WTC11 (cell line): Measurements from ENCODE around the gene RTN4RL1. TPM values are rescaled to one million over a fixed set of nuclear protein-coding genes. Genes with fewer than 3 reads are reported as not detected.

Experiments
- ATAC-seq: fragments of 200-7000 bp; cut with Tn5 transposase; 2 replicates; pipeline ENCODE4 v1.10.0; 2021; ENCODE audit warnings: mild to moderate bottlenecking, moderate library complexity
- CTCF ChIA-PET: fragments of 300-600 bp; sonication (Branson Sonifier 250); formaldehyde crosslinking; loops from one replicate; lab custom pipeline; 2021; ENCODE audit warnings: antibody characterized with exemption; lab: Charles Lee
- POLR2A ChIA-PET: fragments of 350-600 bp; sonication (Branson Sonifier 250); formaldehyde crosslinking; loops from one replicate; lab custom pipeline; 2021; ENCODE audit warnings: antibody characterized with exemption; lab: Charles Lee
- DNase-seq: peaks from one replicate; pipeline ENCODE4 v3.0.0; 2021; ENCODE audit warnings: low spot score
- H3K27ac Mint-ChIP-seq: 2 replicates; pipeline ENCODE4 v1.8.0; 2021; ENCODE audit warnings: mixed read lengths
- H3K27me3 Mint-ChIP-seq: 2 replicates; pipeline ENCODE4 v1.8.0; 2021; ENCODE audit warnings: low read depth, mild to moderate bottlenecking, moderate library complexity, mixed read lengths
- H3K36me3 Mint-ChIP-seq: 2 replicates; pipeline ENCODE4 v1.8.0; 2021; ENCODE audit warnings: mixed read lengths
- H3K4me1 Mint-ChIP-seq: 2 replicates; pipeline ENCODE4 v1.8.0; 2022; ENCODE audit warnings: mixed read lengths
- H3K4me3 Mint-ChIP-seq: 2 replicates; pipeline ENCODE4 v1.8.0; 2021; ENCODE audit warnings: mild to moderate bottlenecking, moderate library complexity, mixed read lengths
- H3K9me3 Mint-ChIP-seq: 2 replicates; pipeline ENCODE4 v1.8.0; 2021; ENCODE audit warnings: mixed read lengths
- NR1H2 ChIP-seq: sonication (generic); formaldehyde crosslinking; IDR thresholded peaks from 2 replicates; pipeline ENCODE4 v1.9.0; 2021; ENCODE audit warnings: mild to moderate bottlenecking, moderate library complexity, missing genetic modification reagents
- PRRX2 ChIP-seq: fragments of 250-450 bp; sonication (Bioruptor Pico); IDR thresholded peaks from 2 replicates; pipeline ENCODE4 v1.8.0; 2021; ENCODE audit warnings: mild to moderate bottlenecking
- RELA ChIP-seq: sonication (generic); formaldehyde crosslinking; IDR thresholded peaks from 2 replicates; pipeline ENCODE4 v1.8.1; 2022; ENCODE audit warnings: missing genetic modification reagents, mild to moderate bottlenecking, borderline replicate concordance
- SMAD4 ChIP-seq: sonication (generic); formaldehyde crosslinking; IDR thresholded peaks from 2 replicates; pipeline ENCODE4 v1.8.0; 2022; ENCODE audit warnings: mild to moderate bottlenecking, missing genetic modification reagents
- ZNF416 ChIP-seq: fragments of 250-450 bp; sonication (Bioruptor Pico); IDR thresholded peaks from 2 replicates; pipeline ENCODE4 v1.9.0; 2021; ENCODE audit warnings: mild to moderate bottlenecking, inconsistent platforms
- total RNA-seq: library from RNA; stranded (reverse); gene quantifications from 3 replicates; pipeline ENCODE4 v1.2.3, GENCODE V29; 2021
- TF ChIP-seq, protein P1 (sequence below): sonication (generic); formaldehyde crosslinking; conservative IDR thresholded peaks from 2 replicates; pipeline ENCODE4 v1.8.1; 2023; ENCODE audit warnings: mild to moderate bottlenecking, low read depth, missing genetic modification reagents, moderate library complexity
- TF ChIP-seq, protein P2 (sequence below): sonication (generic); formaldehyde crosslinking; IDR thresholded peaks from 2 replicates; pipeline ENCODE4 v1.8.1; 2022; ENCODE audit warnings: low read depth, missing genetic modification reagents, borderline replicate concordance
- TF ChIP-seq, protein P3 (sequence below): sonication (generic); formaldehyde crosslinking; IDR thresholded peaks from 2 replicates; pipeline ENCODE4 v1.8.1; 2022; ENCODE audit warnings: mild to moderate bottlenecking, missing genetic modification reagents, moderate library complexity, borderline replicate concordance
- TF ChIP-seq, protein P4 (sequence below): sonication (generic); formaldehyde crosslinking; IDR thresholded peaks from 2 replicates; pipeline ENCODE4 v1.8.0; 2022; ENCODE audit warnings: mild to moderate bottlenecking, missing genetic modification reagents

The RTN4RL1 gene
- total RNA-seq, 1 experiment from 2014 or later: 0.72 TPM

DNA sequence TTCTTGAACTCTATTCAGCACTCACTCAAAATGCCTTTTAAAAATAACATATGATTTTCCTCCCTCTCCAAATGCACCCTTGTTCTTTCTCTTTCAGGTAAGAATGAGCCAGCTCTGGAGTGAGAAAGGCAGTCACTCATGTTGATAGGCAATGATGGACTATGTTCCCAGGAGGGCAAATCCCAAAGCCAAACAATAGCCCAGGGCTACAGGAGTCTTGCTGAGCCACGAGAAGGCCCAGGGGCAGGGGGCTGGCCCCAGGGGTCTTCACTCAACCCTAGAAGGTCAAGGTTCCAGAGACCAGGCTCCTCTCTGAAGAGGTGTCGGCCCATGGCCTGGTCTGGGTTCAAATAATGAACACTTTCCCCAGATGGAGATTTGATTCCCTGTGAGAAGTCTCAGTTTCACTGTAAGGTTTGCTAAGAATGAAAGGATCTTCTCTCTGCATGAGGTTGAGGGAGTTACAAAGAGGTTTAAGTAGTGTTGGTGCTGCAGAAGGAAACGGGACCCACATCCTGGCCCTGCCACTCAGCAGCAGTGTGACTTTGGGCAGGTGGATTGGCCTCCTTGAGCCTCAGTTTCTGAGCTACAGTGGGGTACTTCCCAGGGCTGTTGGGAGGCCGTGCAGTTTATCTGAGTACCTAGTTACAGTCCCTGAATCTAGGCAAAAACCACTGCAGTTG, 49.0 kb downstream of the RTN4RL1 start:
- TF ChIP-seq, protein P1, sequence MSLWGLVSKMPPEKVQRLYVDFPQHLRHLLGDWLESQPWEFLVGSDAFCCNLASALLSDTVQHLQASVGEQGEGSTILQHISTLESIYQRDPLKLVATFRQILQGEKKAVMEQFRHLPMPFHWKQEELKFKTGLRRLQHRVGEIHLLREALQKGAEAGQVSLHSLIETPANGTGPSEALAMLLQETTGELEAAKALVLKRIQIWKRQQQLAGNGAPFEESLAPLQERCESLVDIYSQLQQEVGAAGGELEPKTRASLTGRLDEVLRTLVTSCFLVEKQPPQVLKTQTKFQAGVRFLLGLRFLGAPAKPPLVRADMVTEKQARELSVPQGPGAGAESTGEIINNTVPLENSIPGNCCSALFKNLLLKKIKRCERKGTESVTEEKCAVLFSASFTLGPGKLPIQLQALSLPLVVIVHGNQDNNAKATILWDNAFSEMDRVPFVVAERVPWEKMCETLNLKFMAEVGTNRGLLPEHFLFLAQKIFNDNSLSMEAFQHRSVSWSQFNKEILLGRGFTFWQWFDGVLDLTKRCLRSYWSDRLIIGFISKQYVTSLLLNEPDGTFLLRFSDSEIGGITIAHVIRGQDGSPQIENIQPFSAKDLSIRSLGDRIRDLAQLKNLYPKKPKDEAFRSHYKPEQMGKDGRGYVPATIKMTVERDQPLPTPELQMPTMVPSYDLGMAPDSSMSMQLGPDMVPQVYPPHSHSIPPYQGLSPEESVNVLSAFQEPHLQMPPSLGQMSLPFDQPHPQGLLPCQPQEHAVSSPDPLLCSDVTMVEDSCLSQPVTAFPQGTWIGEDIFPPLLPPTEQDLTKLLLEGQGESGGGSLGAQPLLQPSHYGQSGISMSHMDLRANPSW: no peak
- TF ChIP-seq, protein P2, sequence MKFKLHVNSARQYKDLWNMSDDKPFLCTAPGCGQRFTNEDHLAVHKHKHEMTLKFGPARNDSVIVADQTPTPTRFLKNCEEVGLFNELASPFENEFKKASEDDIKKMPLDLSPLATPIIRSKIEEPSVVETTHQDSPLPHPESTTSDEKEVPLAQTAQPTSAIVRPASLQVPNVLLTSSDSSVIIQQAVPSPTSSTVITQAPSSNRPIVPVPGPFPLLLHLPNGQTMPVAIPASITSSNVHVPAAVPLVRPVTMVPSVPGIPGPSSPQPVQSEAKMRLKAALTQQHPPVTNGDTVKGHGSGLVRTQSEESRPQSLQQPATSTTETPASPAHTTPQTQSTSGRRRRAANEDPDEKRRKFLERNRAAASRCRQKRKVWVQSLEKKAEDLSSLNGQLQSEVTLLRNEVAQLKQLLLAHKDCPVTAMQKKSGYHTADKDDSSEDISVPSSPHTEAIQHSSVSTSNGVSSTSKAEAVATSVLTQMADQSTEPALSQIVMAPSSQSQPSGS: no peak
- Mint-ChIP-seq H3K36me3 (no peaks in the 10 kb centered on the region), H3K27me3 (peaks cover 38% of the 10 kb centered on the region), H3K27ac (no peak overlapping the region), H3K9me3 (no peaks in the 10 kb centered on the region), H3K4me3 (no peak overlapping the region), H3K4me1 (peaks cover 7% of the 10 kb centered on the region)
- ChIA-PET POLR2A (no interaction called here), CTCF (interaction anchor here (0.5 kb wide), 1 partner anchor 16 kb away, joined by 3 read pairs; no protein-coding TSS in a partner anchor)
- DNase-seq (no peak), ATAC-seq (no peak)

DNA sequence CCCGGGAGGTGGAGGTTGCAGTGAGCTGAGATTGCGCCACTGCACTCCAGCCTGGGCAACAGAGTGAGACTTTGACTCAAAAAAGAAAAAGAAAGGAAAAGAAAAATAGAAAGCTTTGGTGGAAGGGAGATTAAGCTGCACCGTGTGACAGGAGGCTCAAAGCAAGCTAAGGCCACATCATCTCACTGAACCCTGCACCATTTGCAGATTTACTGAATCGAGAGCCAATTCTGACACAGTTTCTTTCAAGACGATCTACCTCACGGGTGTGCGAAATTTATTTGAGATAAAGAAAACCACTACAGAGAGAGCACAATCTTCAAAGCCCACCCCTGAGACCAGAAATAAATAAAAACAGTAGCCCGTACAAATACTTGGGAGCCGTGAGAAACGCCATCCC, 49.6 kb downstream of the RTN4RL1 start:
- no peak overlapping the region for H3K27ac Mint-ChIP-seq
- peaks cover 41% of the 10 kb centered on the region for H3K27me3 Mint-ChIP-seq
- ATAC-seq (no peak), DNase-seq (no peak)
- no peaks in the 10 kb centered on the region for H3K36me3 Mint-ChIP-seq
- POLR2A ChIA-PET: no interaction called here
- CTCF ChIA-PET: interaction anchor here (1.8 kb wide), 1 partner anchor 67 kb away, joined by 4 read pairs; no protein-coding TSS in a partner anchor
- TF ChIP-seq ZNF416 (CRISPR knock-in tag) (no peak), RELA (CRISPR knock-in tag) (no peak), SMAD4 (CRISPR knock-in tag) (no peak), NR1H2 (no peak)
- peaks cover 7% of the 10 kb centered on the region for H3K4me1 Mint-ChIP-seq
- no peak overlapping the region for H3K4me3 Mint-ChIP-seq
- no peaks in the 10 kb centered on the region for H3K9me3 Mint-ChIP-seq

DNA sequence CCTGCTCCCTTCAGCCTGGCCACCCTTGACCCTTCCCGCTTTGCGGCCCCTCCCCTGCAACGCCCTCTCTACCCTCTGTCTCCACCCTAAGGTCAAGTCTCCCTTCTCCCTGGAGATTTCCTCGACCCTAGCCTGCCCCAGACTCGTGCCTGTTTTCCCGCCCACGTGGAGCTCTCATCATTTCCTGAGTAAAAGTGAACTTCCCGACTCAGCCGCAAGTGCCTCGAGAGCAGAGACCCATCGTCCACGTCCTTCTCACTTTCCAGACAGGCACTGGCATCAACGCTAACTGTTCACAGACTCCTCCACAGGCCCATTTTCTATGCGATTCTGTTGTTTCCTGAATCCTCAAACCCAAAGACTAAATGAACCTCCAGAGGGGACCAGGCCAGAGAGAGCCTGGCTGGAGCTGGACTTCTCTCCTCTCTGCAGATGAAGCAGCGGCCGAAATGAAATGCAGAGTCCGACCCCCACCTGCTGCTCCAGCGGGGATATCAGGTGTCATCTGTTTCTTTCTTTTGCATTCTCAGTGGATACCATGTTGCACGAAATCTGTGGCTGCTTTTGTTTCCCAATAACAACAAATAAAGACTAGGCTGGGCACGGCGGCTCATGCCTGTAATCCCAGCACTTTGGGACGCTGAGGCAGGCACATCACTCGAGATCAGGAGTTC, 52.5 kb downstream of the RTN4RL1 start:
- POLR2A ChIA-PET: no interaction called here
- Mint-ChIP-seq H3K27ac (no peak overlapping the region), H3K4me3 (no peak overlapping the region), H3K4me1 (peaks cover 15% of the 10 kb centered on the region), H3K27me3 (peaks cover 26% of the 10 kb centered on the region), H3K36me3 (no peaks in the 10 kb centered on the region), H3K9me3 (no peaks in the 10 kb centered on the region)
- TF ChIP-seq, protein P3, sequence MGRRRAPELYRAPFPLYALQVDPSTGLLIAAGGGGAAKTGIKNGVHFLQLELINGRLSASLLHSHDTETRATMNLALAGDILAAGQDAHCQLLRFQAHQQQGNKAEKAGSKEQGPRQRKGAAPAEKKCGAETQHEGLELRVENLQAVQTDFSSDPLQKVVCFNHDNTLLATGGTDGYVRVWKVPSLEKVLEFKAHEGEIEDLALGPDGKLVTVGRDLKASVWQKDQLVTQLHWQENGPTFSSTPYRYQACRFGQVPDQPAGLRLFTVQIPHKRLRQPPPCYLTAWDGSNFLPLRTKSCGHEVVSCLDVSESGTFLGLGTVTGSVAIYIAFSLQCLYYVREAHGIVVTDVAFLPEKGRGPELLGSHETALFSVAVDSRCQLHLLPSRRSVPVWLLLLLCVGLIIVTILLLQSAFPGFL: no peak
- TF ChIP-seq, protein P4, sequence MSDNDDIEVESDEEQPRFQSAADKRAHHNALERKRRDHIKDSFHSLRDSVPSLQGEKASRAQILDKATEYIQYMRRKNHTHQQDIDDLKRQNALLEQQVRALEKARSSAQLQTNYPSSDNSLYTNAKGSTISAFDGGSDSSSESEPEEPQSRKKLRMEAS (CRISPR knock-in tag): peak; percentile 30; the same call in 1 of the 2 replicates
- CTCF ChIA-PET: no interaction called here
- ATAC-seq: peak; percentile 27; the same call in 1 of the 2 replicates
- no peak for DNase-seq

DNA sequence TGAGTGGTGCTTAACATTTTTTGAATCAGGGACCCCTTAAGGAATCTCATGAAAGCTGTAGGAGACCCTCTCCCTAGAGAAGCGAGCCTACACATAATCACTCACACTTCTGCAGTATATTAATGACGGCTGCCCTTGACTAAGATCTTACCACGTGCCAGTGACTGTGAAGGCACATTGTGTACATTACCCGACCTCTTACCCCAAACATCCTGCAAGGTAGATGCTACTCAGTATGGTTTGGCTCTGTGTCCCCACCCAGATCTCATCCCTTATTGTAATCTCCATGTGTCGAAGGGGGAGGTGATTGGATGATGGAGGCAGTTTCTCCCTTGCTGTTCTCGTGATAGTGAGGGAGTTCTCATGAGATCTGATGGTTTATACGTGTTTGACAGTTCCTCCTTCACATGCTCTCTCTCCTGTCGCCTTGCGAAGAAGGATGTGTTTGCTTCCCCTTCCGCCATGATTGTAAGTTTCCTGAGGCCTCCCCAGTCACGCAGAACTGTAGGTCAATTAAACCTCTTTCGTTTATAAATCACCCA, 54.2 kb downstream of the RTN4RL1 start:
- peaks cover 14% of the 10 kb centered on the region for H3K27me3 Mint-ChIP-seq
- CTCF ChIA-PET: no interaction called here

More for the DNA sequence above, 54.2 kb downstream of the RTN4RL1 start:
- Mint-ChIP-seq H3K9me3 (no peaks in the 10 kb centered on the region), H3K4me3 (no peak overlapping the region), H3K36me3 (no peaks in the 10 kb centered on the region), H3K4me1 (peaks cover 29% of the 10 kb centered on the region), H3K27ac (no peak overlapping the region)
- DNase-seq (no peak), ATAC-seq (no peak)
- POLR2A ChIA-PET: no interaction called here
- no peak for TF ChIP-seq PRRX2 (CRISPR knock-in tag)
